CD4-positive, alpha-beta T cell treated with Interferon alpha-2 for 1 hour (primary cell): ENCODE results near the gene ZNF444.

Experiments
- DNase-seq, 2 donors: peaks; one replicate each; pipeline ENCODE4 v3.0.0-alpha.2; 2020 to 2022

ZNF444 gene

GRCh38 chr19:56107626-56108351, 33.3 kb upstream of the ZNF444 start:
- no peak for DNase-seq

GRCh38 chr19:56108447-56109195, 32.5 kb upstream of the ZNF444 start:
- no peak for DNase-seq

GRCh38 chr19:56109226-56109625, 31.9 kb upstream of the ZNF444 start:
- no peak for DNase-seq

GRCh38 chr19:56110515-56111448, 30.3 kb upstream of the ZNF444 start:
- DNase-seq = no peak

- peak; percentile 41 to 73 for DNase-seq
Measured at GRCh38 chr19:56111601-56112312, 29.3 kb upstream of the ZNF444 start.

GRCh38 chr19:56112313-56112709, 28.8 kb upstream of the ZNF444 start:
- DNase-seq = no peak

- peak in 1 of 2 donors; percentile 33 for DNase-seq
Measured at GRCh38 chr19:56113074-56113632, 27.9 kb upstream of the ZNF444 start.

GRCh38 chr19:56114051-56114777, 26.9 kb upstream of the ZNF444 start:
- no peak for DNase-seq

GRCh38 chr19:56114778-56115110, 26.3 kb upstream of the ZNF444 start:
- no peak for DNase-seq

GRCh38 chr19:56115490-56115889, 25.6 kb upstream of the ZNF444 start:
- no peak for DNase-seq

- no peak for DNase-seq
Measured at GRCh38 chr19:56116606-56117005, 24.5 kb upstream of the ZNF444 start.

- DNase-seq = no peak
Measured at GRCh38 chr19:56117376-56117884, 23.7 kb upstream of the ZNF444 start.

GRCh38 chr19:56117889-56118288, 23.2 kb upstream of the ZNF444 start:
- no peak for DNase-seq

GRCh38 chr19:56118666-56119581, 22.2 kb upstream of the ZNF444 start:
- DNase-seq = no peak

- DNase-seq = no peak
Measured at GRCh38 chr19:56119582-56119978, 21.5 kb upstream of the ZNF444 start.

GRCh38 chr19:56120002-56120370, 21.1 kb upstream of the ZNF444 start:
- no peak for DNase-seq

- peak; percentile 81 to 88 for DNase-seq
Measured at GRCh38 chr19:56120371-56121179, 20.5 kb upstream of the ZNF444 start.

GRCh38 chr19:56121180-56122167, 19.6 kb upstream of the ZNF444 start, which contains the start of gene ZNF787:
ZNF787 (minus strand) TSS chr19:56121295; CDS start chr19:56103217, 18,078 bp downstream.
- peak; percentile 98 to 99 for DNase-seq
